HG02678 (cell line): ENCODE results near the gene APPL1.
"Not testable (repeated sequence)": the region's sequence is repeated elsewhere in the genome, so short reads cannot be mapped to it uniquely, and the experiment has no call there.

Experiments
- ATAC-seq: cut with Tn5 transposase; IDR thresholded peaks from one replicate; pipeline ENCODE4 v1.9.1; 2021; ENCODE audit warnings: mild to moderate bottlenecking, moderate library complexity; ENCODE audit not compliant: unreplicated experiment

The APPL1 gene

DNA sequence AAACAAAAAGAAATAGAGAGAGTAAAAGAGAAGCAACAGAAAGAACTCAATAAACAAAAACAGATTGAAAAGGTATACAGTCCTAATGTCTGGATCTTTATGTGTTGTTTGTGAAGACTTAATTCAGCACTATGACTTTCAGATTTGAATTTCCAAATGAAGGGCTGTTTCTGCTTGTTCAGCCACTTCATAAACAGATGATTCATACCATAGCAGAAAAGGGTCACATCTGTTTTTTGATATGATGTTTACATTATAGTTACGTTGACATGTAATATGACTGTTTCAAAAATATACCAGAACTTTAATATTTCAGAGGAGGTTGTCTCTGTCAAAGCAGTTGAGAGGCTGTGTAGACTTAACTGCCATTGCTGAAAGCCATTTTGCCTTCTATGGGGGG, 40.9 kb downstream of the APPL1 start:
- no peak for ATAC-seq

DNA sequence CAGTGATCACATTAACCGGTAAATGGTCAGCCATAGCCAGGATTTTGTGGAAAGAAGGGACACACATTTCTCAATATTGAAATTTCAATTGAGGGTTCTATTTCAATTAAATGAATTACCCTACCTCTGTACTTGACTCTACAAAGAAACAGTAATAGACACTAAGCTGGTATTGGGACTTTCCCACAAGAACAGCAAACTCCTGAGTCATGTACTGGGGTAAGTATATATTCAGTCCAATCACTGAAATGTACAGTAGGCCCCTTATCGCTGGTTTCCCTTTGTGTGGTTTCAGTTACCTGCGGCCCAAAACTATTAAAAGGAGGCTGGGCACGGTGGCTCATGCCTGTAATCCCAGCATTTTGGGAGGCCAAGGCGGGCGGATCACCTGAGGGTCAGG, 47.3 kb downstream of the APPL1 start:
- ATAC-seq, result no peak

DNA sequence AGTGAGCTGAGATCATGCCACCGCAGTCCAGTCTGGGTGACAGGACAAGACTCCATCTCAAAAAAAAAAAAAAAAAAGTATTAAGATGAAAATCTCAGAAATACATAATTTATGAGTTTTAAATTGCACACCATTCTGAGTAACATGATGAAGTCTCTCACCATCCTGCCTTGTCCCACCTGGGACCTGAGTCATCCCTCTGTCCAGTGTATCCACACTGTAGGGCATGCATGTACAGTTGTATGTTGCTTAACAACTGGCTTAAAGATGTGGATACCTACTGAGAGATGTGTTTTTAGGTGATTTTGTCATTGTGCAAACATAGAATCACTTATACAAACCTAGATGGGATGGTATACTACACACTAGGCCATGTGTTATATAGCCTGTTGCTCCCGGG, 47.9 kb downstream of the APPL1 start:
- ATAC-seq, result no peak

DNA sequence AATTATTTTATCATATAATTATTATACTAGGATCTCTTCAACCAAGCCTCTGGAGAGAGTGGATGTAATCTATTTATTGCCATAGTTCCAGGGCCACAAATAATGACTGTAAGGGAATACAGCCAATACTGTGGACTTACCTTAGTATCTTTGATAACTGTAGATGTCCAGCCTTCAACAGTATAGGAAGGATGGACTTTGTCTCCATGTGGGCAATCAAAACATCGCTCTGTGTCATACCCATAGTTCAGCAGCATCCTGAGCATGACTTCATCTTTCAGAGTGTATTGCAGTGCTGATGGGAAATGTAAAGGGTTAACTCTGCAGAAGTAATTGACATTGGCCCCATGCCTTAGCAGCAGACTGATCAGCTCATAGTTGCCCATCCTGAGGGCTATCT, 50.7 kb downstream of the APPL1 start:
- ATAC-seq, result no peak

DNA sequence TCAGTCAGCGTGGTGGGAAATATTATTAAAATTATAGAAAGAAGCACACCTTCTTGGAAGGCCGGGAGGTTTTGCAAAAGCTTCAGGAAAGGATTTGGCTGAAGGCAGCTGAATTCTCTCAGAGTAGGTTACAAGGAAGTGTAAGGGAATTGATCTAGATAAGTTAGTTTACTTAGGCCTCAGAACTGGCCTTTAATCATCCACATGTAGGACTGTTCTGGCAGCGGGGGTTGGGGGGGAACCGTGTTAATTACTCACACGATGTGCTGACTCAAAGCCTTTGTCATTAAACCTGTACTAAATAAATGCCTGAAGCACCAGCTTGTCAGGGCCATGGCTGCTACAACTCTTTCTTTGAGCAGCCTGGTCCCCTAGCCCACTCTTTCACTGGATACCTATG, 52.2 kb downstream of the APPL1 start:
- ATAC-seq, result no peak

DNA sequence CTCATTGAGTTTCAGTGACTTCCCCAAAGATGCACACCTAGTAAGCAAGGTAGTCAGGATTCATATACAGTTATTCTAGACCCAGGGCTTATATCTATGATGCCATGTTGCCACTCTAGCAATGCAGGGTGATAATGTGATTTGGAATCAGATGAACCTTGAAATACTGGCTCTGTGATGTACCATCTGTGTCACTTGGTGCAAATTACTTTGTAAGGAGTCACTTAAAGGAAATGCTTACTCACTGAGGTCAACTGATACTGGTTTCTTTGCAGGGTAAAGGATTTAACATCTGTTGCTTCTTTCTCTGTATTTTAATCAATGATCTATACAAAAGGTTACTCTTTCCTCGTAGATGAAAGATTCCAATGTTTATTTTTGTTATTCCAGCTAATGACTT, 54.2 kb downstream of the APPL1 start:
- ATAC-seq, result no peak

DNA sequence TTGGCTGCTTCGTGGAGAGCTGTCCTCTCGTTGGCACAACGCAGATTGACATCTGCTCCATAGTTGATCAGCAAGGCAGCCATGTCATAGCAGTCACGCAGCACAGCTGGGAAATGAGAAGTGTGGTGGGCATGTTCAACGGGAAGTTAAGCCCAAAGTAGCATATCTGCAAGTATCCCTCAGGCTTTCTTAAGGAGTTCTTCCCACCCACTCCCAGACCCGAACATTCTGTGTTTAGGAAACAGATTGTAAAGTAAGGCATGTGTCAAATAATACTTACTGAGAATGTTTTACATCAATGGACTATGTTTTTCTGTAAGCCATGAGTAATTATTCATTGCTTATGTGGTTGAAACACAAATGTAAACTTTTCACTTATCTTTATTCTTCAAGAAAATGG, 55.8 kb downstream of the APPL1 start:
- no peak for ATAC-seq

DNA sequence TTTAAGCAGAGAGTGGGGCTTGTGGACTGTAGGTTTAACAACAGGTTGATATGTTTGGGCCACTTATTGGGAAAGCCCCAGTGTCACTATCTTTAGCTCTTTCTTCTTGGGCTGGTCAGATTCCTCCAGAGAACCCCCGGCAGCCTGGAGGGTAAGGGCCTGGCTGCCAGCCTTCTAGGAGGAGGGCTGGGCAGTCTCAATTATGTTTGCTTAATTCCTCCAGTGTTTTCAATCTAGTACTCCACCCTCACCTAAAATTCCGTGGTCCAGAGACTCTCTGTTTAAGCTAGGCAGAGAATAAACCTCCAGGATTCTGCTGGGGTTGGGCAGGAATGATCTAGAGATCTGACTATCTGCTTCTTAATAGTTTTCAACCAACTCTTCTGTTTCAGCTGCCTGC, 59.7 kb downstream of the APPL1 start:
- ATAC-seq, result no peak

DNA sequence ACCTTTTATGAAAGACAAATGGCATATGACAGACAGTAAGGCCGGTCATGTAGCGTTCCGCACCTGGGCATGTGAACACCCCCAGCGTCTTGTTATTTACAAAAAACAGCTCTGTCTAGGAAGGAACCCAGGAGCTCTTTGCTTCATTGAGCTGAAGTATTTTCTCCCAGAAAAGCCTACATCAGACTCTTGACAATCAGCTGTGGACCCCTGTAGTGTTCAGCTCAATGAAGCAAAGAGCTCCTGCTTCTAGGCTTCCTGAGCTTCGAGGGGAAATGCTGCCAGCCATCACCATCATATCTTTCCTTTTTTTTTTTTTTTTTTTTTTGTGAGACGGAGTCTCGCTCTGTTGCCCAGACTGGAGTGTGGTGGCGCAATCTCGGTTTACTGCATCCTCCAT, 60.9 kb downstream of the APPL1 start:
- no peak for ATAC-seq

DNA sequence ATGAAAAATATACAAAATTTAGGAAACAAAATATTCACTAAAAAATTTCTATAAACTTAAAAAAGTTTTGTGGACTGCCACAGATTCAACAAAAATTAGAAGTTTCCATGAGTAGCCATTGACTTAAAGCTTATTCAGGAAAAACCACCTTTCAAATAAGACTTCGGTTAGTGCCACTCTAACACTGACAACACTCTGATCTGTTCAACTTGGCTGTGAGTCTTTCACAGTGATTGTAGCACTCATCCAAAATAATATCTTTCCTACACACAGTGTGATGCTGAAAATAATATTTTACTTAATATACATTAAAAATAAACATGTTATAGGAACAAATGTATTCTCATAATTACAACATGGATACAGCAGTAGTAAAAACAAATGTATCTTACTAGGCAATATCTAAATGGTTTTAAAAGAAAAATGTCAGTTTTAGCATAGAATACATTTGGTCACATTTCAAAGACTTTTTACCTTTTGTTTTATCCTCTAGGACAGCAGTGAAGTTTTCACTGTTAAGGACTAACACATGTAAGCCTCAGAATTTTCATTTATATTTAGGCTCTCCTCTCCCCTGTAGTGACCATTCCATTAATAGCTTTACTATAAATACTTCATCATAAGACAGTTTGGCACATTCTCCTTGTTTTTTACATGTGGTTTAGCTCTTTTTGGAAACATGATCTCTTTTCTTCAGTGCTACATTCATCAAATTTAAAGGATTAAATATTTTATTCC, 64.8 kb downstream of the APPL1 start, which contains the start of gene ASB14:
Gene ASB14 (minus strand): TSS at position 527 of the 738 bp plus-strand sequence. CDS start 652 bp downstream, outside the sequence.
- ATAC-seq, result no peak

DNA sequence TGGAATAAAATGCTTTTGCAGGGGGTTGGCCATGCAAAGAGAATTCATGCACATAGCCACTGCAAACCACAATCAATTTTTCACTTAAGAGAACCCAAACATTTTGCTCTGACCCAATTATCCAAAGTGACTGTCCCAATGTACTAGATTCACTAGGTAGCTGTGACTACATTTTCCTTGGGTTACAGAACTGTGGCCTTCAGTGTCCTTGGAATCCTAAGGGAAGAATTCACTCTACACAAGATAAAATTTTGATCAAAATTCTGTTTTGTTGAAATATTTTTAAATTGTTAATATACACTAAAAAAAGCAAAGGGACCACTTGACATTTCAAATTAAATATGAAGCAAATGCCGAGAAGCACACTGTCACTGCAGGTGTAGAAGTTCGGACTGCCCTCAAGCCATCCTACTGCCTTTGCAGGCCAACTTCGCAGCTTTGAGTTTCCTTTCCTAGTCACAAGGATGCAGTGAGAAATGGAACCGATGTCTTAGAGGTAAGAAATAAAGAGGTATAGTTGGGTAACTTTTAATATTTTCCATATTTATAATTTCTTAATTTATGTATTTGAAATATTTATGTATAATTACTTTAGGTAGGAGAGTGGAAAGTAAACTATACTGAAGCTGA, 65.5 kb downstream of the APPL1 start:
- no peak for ATAC-seq

DNA sequence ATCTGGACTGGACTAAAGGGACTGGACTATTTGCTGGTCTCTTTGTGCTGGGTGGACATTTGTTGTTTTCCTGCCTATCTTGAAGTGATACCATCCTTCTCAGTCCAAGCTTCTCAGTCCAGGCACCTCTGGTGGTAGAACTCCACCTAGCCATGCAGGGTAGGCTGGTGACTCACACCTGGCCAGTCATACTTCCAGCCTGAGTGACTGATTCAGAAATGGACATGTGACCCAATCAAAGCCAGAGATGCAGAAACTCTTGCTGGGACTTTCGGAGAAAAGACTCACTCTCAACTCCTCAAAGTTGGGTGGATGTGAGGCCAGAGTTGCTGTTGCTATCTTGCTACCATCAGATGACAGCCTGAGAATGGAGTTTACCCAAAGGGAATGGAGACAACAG, 70.5 kb downstream of the APPL1 start:
- no peak for ATAC-seq

DNA sequence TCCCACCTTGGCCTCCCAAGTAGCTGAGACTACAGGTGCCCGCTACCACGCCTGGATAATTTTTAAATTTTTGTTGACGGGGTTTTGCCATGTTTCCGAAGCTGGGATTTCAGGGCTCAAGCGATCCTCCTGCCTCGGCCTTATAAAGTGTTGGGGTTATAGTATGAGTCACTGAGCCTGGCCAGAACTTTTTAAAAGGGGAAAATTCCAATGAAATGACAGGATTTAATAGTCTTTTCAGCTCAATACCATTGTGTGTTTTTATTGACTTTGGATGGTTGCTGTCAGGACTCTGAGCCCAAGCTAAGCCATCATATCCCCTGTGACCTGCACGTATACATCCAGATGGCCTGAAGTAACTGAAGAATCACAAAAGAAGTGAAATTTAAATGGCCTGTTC, 76.0 kb downstream of the APPL1 start:
- not testable (repeated sequence) for ATAC-seq

DNA sequence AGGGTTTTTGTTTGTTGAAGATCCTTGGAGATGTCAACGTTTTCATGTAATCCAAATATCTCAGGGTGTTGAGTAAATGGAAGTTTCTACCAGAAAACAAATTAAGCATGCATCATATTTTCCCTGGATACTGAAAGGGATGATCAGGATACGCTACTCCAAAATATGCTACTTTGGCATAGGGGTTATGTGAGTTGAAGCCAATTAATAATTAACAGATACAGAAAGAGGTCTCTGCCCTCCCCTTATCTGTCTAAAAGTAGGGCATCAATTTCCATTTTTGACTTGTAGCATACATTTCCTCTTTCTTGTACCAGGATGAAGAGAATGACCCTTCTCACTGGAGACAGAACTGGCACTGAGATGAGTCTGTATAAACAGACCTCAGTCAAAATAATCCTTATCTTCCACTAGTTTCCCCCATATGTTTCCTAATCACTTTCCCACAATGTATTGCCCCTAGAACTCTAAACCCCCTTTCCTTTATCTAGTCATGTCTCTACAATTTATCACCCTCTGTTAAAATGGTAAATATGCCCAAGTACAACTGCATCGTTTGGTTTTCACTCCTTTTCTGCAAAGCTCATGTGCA, 82.3 kb downstream of the APPL1 start:
- ATAC-seq, result no peak

DNA sequence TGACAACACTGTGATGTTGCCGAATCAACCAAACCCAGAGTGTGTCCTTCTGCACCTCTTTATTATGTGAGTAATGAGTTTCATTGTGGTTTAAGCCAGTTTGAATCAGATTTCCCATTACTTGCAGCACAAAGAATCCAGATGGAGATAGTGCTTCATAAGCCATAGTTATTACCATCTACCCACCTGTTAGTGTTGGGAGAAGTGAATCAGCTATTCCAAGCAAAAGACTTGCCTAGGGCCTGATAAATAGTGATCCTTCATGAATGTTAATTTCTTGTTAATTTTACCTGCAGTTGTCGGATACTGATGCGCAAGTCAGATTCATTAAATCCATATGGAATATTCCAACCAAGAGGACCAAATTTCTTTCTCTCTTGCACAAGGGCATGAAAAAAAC, 86.7 kb downstream of the APPL1 start:
- no peak for ATAC-seq
